OCI-LY3 (cell line): ENCODE results near the gene PDCD6IP.

Experiments used
- H2AFZ ChIP-seq: fragments of 200-600, 300-600 bp; shearing (Covaris generic); 2 replicates; pipeline ENCODE4 v1.6.0; 2014; ENCODE audit warnings: antibody characterized with exemption, low read depth, low read length
- H3K27ac ChIP-seq: fragments of 200-600, 300-600 bp; sonication (generic); 2 replicates; pipeline ENCODE4 v1.5.1; 2014; ENCODE audit warnings: mild to moderate bottlenecking, low read length, moderate library complexity, mixed read lengths
- H3K27me3 ChIP-seq: fragments of 200-600, 300-600 bp; sonication (generic); 2 replicates; pipeline ENCODE4 v1.6.1; 2014; ENCODE audit warnings: low read depth, low read length, mixed read lengths
- H3K36me3 ChIP-seq: fragments of 200-600, 300-600 bp; sonication (generic); replicated peaks from 2 replicates; pipeline ENCODE3; 2014; ENCODE audit warnings: low read depth, low read length, mixed read lengths
- H3K4me1 ChIP-seq: fragments of 300-600, 200-600 bp; sonication (generic); 2 replicates; pipeline ENCODE4 v1.6.1; 2014; ENCODE audit warnings: low read length, mixed read lengths
- H3K4me2 ChIP-seq: fragments of 200-600, 300-600 bp; sonication (generic); 2 replicates; pipeline ENCODE4 v1.6.1; 2014; ENCODE audit warnings: low read length, mixed read lengths
- H3K4me3 ChIP-seq: fragments of 300-600, 200-600 bp; sonication (generic); 2 replicates; pipeline ENCODE4 v1.5.1; 2014; ENCODE audit warnings: antibody characterized with exemption, mild to moderate bottlenecking, low read length, moderate library complexity
- H3K79me2 ChIP-seq: fragments of 300-600, 200-600 bp; shearing (Covaris generic); 2 replicates; pipeline ENCODE4 v1.6.1; 2014; ENCODE audit warnings: mild to moderate bottlenecking, low read length, mixed read lengths
- H3K9ac ChIP-seq: fragments of 300-600, 200-600 bp; shearing (Covaris generic); 2 replicates; pipeline ENCODE4 v1.6.0; 2014; ENCODE audit warnings: mild to moderate bottlenecking, low read length, moderate library complexity
- H3K9me3 ChIP-seq: fragments of 200-600, 300-600 bp; shearing (Covaris generic); 2 replicates; pipeline ENCODE4 v1.6.1; 2014; ENCODE audit warnings: low read length, mixed read lengths; ENCODE audit not compliant: insufficient read depth
- H4K20me1 ChIP-seq: fragments of 200-600, 300-600 bp; sonication (generic); 2 replicates; pipeline ENCODE4 v1.6.1; 2016; ENCODE audit warnings: low read length, mixed read lengths; ENCODE audit not compliant: insufficient read depth
- EZH2phosphoT487 ChIP-seq: fragments of 200-600 bp; shearing (Covaris generic); IDR thresholded peaks from 2 replicates; pipeline ENCODE4 v1.6.1; 2018; ENCODE audit warnings: antibody characterized with exemption, mixed run types, low read depth
- TF ChIP-seq, protein P1 (sequence below): fragments of 200-600, 300-600 bp; sonication (generic); IDR thresholded peaks from 2 replicates; pipeline ENCODE4 v1.5.1; 2014; ENCODE audit warnings: antibody characterized with exemption, low read length, low read depth

The PDCD6IP gene

DNA sequence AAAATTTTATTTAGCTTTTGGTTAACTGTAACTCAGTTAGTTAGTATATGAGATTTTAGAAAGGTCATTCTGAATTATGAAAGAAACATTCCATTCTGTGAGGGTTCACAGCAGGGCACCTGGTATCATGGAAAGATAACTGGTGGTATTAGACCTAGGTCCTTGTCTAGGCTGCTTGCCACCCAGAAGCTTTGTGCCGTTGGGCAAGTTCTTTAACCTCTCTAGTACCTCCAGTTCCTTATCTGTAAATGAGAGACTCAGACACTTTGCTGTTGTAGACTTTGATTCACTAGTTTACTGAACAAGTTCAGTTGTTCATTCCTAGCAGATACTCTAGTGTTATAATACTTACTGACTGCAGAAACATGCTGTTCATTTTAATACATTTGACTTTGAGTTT, 25.4 kb downstream of the PDCD6IP start:
- Histone ChIP-seq H3K4me2 (no peak overlapping the region), H3K9ac (no peak overlapping the region), H3K36me3 (peaks cover 26% of the 10 kb centered on the region), H4K20me1 (no peaks in the 10 kb centered on the region; the same call in 1 of the 2 replicates), H3K27me3 (no peaks in the 10 kb centered on the region), H3K4me1 (no peaks in the 10 kb centered on the region), H3K79me2 (peaks cover 9% of the 10 kb centered on the region), H3K4me3 (no peak overlapping the region), H3K27ac (no peak overlapping the region), H3K9me3 (no peaks in the 10 kb centered on the region), H2AFZ (no peak overlapping the region)
- TF ChIP-seq, protein P1, sequence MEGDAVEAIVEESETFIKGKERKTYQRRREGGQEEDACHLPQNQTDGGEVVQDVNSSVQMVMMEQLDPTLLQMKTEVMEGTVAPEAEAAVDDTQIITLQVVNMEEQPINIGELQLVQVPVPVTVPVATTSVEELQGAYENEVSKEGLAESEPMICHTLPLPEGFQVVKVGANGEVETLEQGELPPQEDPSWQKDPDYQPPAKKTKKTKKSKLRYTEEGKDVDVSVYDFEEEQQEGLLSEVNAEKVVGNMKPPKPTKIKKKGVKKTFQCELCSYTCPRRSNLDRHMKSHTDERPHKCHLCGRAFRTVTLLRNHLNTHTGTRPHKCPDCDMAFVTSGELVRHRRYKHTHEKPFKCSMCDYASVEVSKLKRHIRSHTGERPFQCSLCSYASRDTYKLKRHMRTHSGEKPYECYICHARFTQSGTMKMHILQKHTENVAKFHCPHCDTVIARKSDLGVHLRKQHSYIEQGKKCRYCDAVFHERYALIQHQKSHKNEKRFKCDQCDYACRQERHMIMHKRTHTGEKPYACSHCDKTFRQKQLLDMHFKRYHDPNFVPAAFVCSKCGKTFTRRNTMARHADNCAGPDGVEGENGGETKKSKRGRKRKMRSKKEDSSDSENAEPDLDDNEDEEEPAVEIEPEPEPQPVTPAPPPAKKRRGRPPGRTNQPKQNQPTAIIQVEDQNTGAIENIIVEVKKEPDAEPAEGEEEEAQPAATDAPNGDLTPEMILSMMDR, result no peak
- no peak for TF ChIP-seq EZH2phosphoT487

DNA sequence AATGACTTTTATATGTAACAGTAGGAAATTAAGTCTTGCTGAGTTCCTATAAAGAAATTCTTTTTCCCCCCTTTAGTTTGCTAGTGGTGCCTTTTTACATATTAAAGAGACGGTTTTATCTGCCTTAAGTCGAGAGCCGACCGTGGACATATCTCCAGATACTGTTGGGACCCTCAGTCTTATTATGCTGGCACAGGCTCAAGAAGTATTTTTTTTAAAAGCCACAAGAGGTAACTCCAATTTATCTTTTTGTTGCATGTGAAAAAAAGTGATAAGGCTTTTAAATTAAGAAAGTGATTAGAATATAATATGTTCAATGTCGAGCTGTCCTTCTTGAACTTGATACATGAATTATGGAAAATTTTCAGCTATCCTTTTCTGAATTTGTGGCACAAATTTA, 26.7 kb downstream of the PDCD6IP start:
- no peak overlapping the region for H3K9ac ChIP-seq
- H3K9me3 ChIP-seq, result no peaks in the 10 kb centered on the region
- H3K27me3 ChIP-seq, result no peaks in the 10 kb centered on the region
- peaks cover 3% of the 10 kb centered on the region; the same call in 1 of the 2 replicates for H3K79me2 ChIP-seq
- no peak overlapping the region for H3K4me2 ChIP-seq
- peaks cover 31% of the 10 kb centered on the region for H3K36me3 ChIP-seq
- no peaks in the 10 kb centered on the region; the same call in 1 of the 2 replicates for H4K20me1 ChIP-seq
- H2AFZ ChIP-seq, result no peak overlapping the region
- no peak overlapping the region for H3K4me3 ChIP-seq
- H3K4me1 ChIP-seq, result no peaks in the 10 kb centered on the region
- H3K27ac ChIP-seq, result no peak overlapping the region
- TF ChIP-seq, protein P1, result no peak
- no peak for TF ChIP-seq EZH2phosphoT487

DNA sequence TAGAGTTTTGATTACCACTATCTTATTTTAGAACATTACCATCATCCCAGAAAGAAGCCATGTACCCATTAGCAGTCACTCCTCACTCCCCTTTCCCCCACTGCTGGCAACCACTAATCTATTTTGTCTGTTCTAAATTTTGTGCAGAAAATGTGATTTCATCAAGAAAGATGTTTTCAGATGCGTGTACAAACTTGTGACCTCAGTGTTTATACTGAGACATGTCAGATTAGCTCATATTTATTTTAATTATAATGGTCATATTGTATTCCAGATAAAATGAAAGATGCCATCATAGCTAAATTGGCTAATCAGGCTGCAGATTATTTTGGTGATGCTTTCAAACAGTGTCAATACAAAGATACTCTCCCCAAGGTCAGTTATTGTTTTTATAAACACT, 27.8 kb downstream of the PDCD6IP start:
- no peaks in the 10 kb centered on the region; the same call in 1 of the 2 replicates for H3K79me2 ChIP-seq
- no peak overlapping the region for H2AFZ ChIP-seq
- H3K9me3 ChIP-seq, result no peaks in the 10 kb centered on the region
- H4K20me1 ChIP-seq, result no peaks in the 10 kb centered on the region; the same call in 1 of the 2 replicates
- no peak overlapping the region for H3K4me3 ChIP-seq
- peaks cover 32% of the 10 kb centered on the region for H3K36me3 ChIP-seq
- no peak overlapping the region for H3K9ac ChIP-seq
- H3K4me1 ChIP-seq, result no peaks in the 10 kb centered on the region
- H3K27me3 ChIP-seq, result no peaks in the 10 kb centered on the region
- TF ChIP-seq, protein P1, result no peak
- TF ChIP-seq EZH2phosphoT487, result no peak
- no peak overlapping the region for H3K4me2 ChIP-seq
- H3K27ac ChIP-seq, result no peak overlapping the region

DNA sequence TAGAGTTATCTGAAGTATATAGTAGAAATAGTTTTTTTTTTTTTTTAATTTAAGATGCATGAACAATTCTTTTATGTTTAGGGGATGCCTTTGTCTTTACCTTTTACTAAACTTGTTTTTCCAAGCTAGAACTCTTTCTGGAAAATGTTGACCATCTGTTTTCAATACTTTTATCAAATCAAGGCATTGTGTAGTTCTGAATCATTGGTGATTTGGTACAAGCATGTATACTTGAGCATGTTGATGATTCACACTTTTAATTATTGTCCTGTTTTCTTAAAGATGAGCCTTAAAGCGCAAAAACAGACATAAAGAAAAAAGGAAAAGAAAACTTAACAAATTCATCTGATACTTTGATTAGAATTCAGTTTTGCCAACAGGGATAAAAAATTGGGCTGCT, 28.3 kb downstream of the PDCD6IP start:
- Histone ChIP-seq H3K9ac (no peak overlapping the region), H3K27ac (no peak overlapping the region), H3K79me2 (no peaks in the 10 kb centered on the region), H3K4me1 (no peaks in the 10 kb centered on the region), H3K4me2 (no peak overlapping the region), H4K20me1 (no peaks in the 10 kb centered on the region), H2AFZ (no peak overlapping the region), H3K9me3 (no peaks in the 10 kb centered on the region), H3K27me3 (no peaks in the 10 kb centered on the region), H3K36me3 (peaks cover 33% of the 10 kb centered on the region), H3K4me3 (no peak overlapping the region)
- TF ChIP-seq, protein P1, result no peak
- TF ChIP-seq EZH2phosphoT487, result no peak
